B cell (primary cell): ENCODE measurements around the gene CFAP68. TPM values are rescaled to one million over a fixed set of nuclear protein-coding genes. Genes with fewer than 3 reads are reported as not detected.

Experiments
- ATAC-seq: fragments of 200-7000 bp; cut with Tn5 transposase; one replicate; pipeline ENCODE4 v1.10.0; 2021; ENCODE audit warnings: low read depth, mild to moderate bottlenecking, moderate number of reproducible peaks, moderate library complexity
- CTCF ChIA-PET: fragments of 350-600 bp; sonication (Branson Sonifier 250); formaldehyde crosslinking; loops from one replicate; lab custom pipeline; 2021; ENCODE audit warnings: antibody characterized with exemption, inconsistent platforms; lab: Charles Lee
- POLR2A ChIA-PET: fragments of 350-600 bp; sonication (Branson Sonifier 250); formaldehyde crosslinking; loops from one replicate; lab custom pipeline; 2021; ENCODE audit warnings: antibody characterized with exemption; lab: Charles Lee
- DNase-seq: peaks from one replicate; pipeline ENCODE4 v3.0.0; 2013
- H2AFZ ChIP-seq: 2 replicates; pipeline ENCODE4 v1.6.1; 2012; ENCODE audit warnings: mild to moderate bottlenecking, low read depth, low read length; ENCODE audit not compliant: insufficient read depth, poor library complexity, severe bottlenecking
- H3K27ac ChIP-seq, 2 donors: 1 replicate in 1 of 2; 2 replicates in 1 of 2; pipeline ENCODE4 v1.5.1; 2012 to 2013; ENCODE audit warnings: low read length in 2 of 2, mild to moderate bottlenecking in 2 of 2, moderate library complexity in 1 of 2
- H3K27me3 ChIP-seq, 4 experiments: fragments of 200-600 bp in 1 of 4; sonication (generic) in 1 of 4; replicated peaks in 1 of 4; 1 replicate in 2 of 4; 2 replicates in 2 of 4; pipeline versions ENCODE4 v1.6.1 to v1.7.0; 2013 to 2016; ENCODE audit warnings: low read length in 3 of 4, mild to moderate bottlenecking in 2 of 4, mixed read lengths in 1 of 4, moderate library complexity in 1 of 4; ENCODE audit not compliant: insufficient read depth in 4 of 4, control insufficient read depth in 3 of 4; ENCODE audit errors: control extremely low read depth in 1 of 4
- H3K36me3 ChIP-seq, 2 experiments: replicated peaks in 1 of 2; 1 replicate in 1 of 2; 2 replicates in 1 of 2; pipeline versions ENCODE4 v1.6.1 to v1.7.1; 2013; ENCODE audit warnings: low read length in 1 of 2; ENCODE audit not compliant: insufficient read depth in 2 of 2, control insufficient read depth in 1 of 2; ENCODE audit errors: control extremely low read depth in 1 of 2, extremely low read depth in 1 of 2
- H3K4me1 ChIP-seq, 2 donors: fragments of 200-600 bp in 1 of 2; sonication (generic) in 1 of 2; 1 replicate in 1 of 2; 2 replicates in 1 of 2; pipeline versions ENCODE4 v1.5.1 to v1.6.1; 2013 to 2017; ENCODE audit warnings: low read length in 2 of 2; ENCODE audit not compliant: control insufficient read depth in 2 of 2, insufficient read depth in 2 of 2
- H3K4me2 ChIP-seq: replicated peaks from 2 replicates; pipeline ENCODE3; 2012; ENCODE audit warnings: mild to moderate bottlenecking, low read depth, low read length; ENCODE audit not compliant: poor library complexity, severe bottlenecking
- H3K4me3 ChIP-seq, 5 experiments: fragments of 200-600 bp in 1 of 5; sonication (generic) in 1 of 5; 1 replicate in 3 of 5; 2 replicates in 2 of 5; pipeline versions ENCODE4 v1.5.1 to v1.7.0; 2011 to 2016; ENCODE audit warnings: low read length in 4 of 5, mild to moderate bottlenecking in 4 of 5, low read depth in 2 of 5, control low read depth in 1 of 5, moderate library complexity in 1 of 5; ENCODE audit not compliant: insufficient read depth in 1 of 5; ENCODE audit errors: control extremely low read depth in 1 of 5, extremely low read depth in 1 of 5
- H3K79me2 ChIP-seq: fragments of 200-600 bp; sonication (generic); one replicate; pipeline ENCODE4 v1.6.0; 2016; ENCODE audit warnings: low read length; ENCODE audit not compliant: control insufficient read depth, insufficient read depth
- H3K9ac ChIP-seq: fragments of 200-600 bp; sonication (generic); 2 replicates; pipeline ENCODE4 v1.6.1; 2017; ENCODE audit warnings: mild to moderate bottlenecking, low read length, moderate library complexity
- H3K9me3 ChIP-seq, 3 donors: one replicate each; pipeline versions ENCODE4 v1.6.1 to v1.7.1; 2013; ENCODE audit warnings: low read length in 2 of 3; ENCODE audit not compliant: control insufficient read depth in 2 of 3, insufficient read depth in 1 of 3; ENCODE audit errors: control extremely low read depth in 1 of 3
- H4K20me1 ChIP-seq: 2 replicates; pipeline ENCODE4 v1.6.0; 2012; ENCODE audit warnings: mild to moderate bottlenecking, low read length; ENCODE audit not compliant: insufficient read depth, control insufficient read depth, poor library complexity, severe bottlenecking
- H3K27ac Mint-ChIP-seq: one replicate; pipeline ENCODE4 v1.8.0; 2021; ENCODE audit warnings: mixed read lengths
- H3K27me3 Mint-ChIP-seq: one replicate; pipeline ENCODE4 v1.8.0; 2021; ENCODE audit warnings: mixed read lengths
- H3K4me1 Mint-ChIP-seq: one replicate; pipeline ENCODE4 v1.8.0; 2021; ENCODE audit warnings: mixed read lengths
- H3K4me3 Mint-ChIP-seq: one replicate; pipeline ENCODE4 v1.8.0; 2021; ENCODE audit warnings: mixed read lengths
- H3K9me3 Mint-ChIP-seq: one replicate; pipeline ENCODE4 v1.8.0; 2022; ENCODE audit warnings: mixed read lengths; ENCODE audit not compliant: insufficient read depth
- EZH2 ChIP-seq: IDR thresholded peaks from 2 replicates; pipeline ENCODE4 v1.6.1; 2012; ENCODE audit warnings: borderline replicate concordance, low read depth, mild to moderate bottlenecking, moderate library complexity, low read length; ENCODE audit not compliant: insufficient read depth, poor library complexity, severe bottlenecking
- WGBS: methylation state at CpG from one replicate; pipeline ENCODE4 v1.1.5; 2013; ENCODE audit warnings: missing lambda C conversion rate; ENCODE audit not compliant: insufficient coverage; 5-methylcytosine and 5-hydroxymethylcytosine counted together
- intact Hi-C: fragments of 100-400 bp; cut with micrococcal nuclease; formaldehyde crosslinking; loops from one replicate; pipeline ENCODE4 v1.10.0; 2022
- polyA minus RNA-seq: library from RNA; depleted of rRNA, polyadenylated mRNA; stranded (reverse); fragments of >200 nt; gene quantifications from 2 replicates; pipeline ENCODE4 v1.2.3, GENCODE V29; 2012
- polyA plus RNA-seq: library from polyadenylated mRNA; depleted of rRNA; stranded (reverse); fragments of >200 nt; gene quantifications from 2 replicates; pipeline ENCODE4 v1.2.3, GENCODE V29; 2012
- total RNA-seq, 2 donors: library from RNA; stranded (reverse); fragments of 120-200 nt in 1 of 2; gene quantifications; 1 replicate in 1 of 2; 2 replicates in 1 of 2; pipeline versions ENCODE4 v1.2.3 to v1.2.4, GENCODE V29; 2013 to 2022
- TF ChIP-seq, protein P1 (sequence below): fragments of 200-600 bp; IDR thresholded peaks from one replicate; pipeline ENCODE4 v1.8.0; 2022; ENCODE audit warnings: antibody characterized with exemption, mild to moderate bottlenecking

Gene CFAP68, protein sequence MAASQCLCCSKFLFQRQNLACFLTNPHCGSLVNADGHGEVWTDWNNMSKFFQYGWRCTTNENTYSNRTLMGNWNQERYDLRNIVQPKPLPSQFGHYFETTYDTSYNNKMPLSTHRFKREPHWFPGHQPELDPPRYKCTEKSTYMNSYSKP
- total RNA-seq, result 7.8 and 8.2 TPM in 2 replicates
- 17.3 TPM for total RNA-seq (2013)
- 6.8 and 13.3 TPM in 2 replicates for polyA plus RNA-seq
- polyA minus RNA-seq, result 8.3 and 16.4 TPM in 2 replicates

DNA sequence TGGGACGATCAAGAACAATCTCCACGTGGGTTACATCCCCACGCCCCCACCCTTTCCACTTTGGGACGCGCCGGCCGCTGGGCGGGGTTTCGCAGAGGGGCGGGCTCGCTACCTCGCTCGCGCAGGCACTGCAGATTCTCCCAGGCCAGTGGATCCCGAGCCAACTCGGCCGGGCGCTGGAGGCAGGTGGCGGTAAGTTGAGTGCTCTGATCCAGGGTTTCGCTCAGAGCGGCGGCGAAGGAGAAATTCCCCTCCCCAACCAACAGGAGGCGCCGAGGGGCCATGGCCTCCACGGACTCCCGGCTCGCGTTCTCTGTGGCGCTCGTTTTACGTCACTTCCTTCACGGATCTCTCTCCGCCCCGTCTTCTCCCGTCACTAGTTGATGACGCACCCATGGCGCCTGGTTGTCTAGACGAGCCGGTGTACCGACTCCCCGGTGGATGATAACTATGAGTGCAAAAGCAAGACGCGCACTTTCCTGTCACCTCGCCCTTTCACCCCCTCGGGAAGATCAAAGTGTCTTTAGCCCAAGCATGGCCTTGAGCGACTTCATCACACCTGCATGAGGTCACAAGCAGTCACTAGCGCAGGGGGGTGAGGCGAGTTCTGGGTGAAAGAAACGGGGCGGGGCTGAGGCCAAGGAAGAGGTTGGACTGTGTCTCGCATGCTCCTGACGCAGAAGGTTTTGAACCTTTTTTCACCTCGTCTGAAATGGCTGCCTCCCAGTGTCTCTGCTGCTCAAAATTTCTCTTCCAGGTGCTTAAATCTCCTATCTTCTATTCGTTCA lies at the start of gene CFAP68, which contains the start of gene FDXACB1:
Gene CFAP68 (plus strand): TSS at position 693 of the 788 bp plus-strand sequence. CDS start 20 bp downstream, at position 713.
Gene FDXACB1 (minus strand): TSS at position 317 of the 788 bp plus-strand sequence. CDS start 33 bp downstream, at position 284.
- no peaks in the 10 kb centered on the region for H3K27me3 Mint-ChIP-seq
- peak within 1 kb of the TSS; percentile 82 for H2AFZ ChIP-seq
- H3K4me3 Mint-ChIP-seq, result peak within 1 kb of the TSS; percentile 94
- intact Hi-C loops, result loop anchor here (1.0 to 5.0 kb wide), 11 partner anchors 8 to 1433 kb away; partner anchors contain the start of genes ALG9, DLAT, NKAPD1 and PIH1D2
- peaks cover 16% of the 10 kb centered on the region for H3K4me1 Mint-ChIP-seq
- WGBS, result 1% methylated on average over 48 of the region's 55 CpGs
- peak within 1 kb of the TSS; percentile 58 to 93 (median 75) for H3K4me3 ChIP-seq
- peaks cover 4% of the 10 kb centered on the region for H3K9me3 Mint-ChIP-seq
- no peaks in the 10 kb centered on the region for H3K27me3 ChIP-seq
- CTCF ChIA-PET, result interaction anchor here (1.0 to 1.6 kb wide), 3 partner anchors 52 to 275 kb away, joined by 3 to 6 read pairs (median 3); no protein-coding TSS in a partner anchor
- peak within 1 kb of the TSS; percentile 81 for H3K4me2 ChIP-seq
- H3K4me1 ChIP-seq, result peaks cover 12 to 14% of the 10 kb centered on the region in 2 donors
- no peak for TF ChIP-seq EZH2
- TF ChIP-seq, protein P1, sequence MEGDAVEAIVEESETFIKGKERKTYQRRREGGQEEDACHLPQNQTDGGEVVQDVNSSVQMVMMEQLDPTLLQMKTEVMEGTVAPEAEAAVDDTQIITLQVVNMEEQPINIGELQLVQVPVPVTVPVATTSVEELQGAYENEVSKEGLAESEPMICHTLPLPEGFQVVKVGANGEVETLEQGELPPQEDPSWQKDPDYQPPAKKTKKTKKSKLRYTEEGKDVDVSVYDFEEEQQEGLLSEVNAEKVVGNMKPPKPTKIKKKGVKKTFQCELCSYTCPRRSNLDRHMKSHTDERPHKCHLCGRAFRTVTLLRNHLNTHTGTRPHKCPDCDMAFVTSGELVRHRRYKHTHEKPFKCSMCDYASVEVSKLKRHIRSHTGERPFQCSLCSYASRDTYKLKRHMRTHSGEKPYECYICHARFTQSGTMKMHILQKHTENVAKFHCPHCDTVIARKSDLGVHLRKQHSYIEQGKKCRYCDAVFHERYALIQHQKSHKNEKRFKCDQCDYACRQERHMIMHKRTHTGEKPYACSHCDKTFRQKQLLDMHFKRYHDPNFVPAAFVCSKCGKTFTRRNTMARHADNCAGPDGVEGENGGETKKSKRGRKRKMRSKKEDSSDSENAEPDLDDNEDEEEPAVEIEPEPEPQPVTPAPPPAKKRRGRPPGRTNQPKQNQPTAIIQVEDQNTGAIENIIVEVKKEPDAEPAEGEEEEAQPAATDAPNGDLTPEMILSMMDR, result peak; percentile 99
- DNase-seq (peak; percentile 99), ATAC-seq (peak; percentile 90)
- no peaks in the 10 kb centered on the region for H4K20me1 ChIP-seq
- H3K9me3 ChIP-seq, result no peaks in the 10 kb centered on the region
- POLR2A ChIA-PET, result interaction anchor here (0.6 to 1.5 kb wide), 2 partner anchors 9 to 48 kb away, joined by 4 to 10 read pairs; no protein-coding TSS in a partner anchor
- H3K79me2 ChIP-seq, result no peaks in the 10 kb centered on the region
- peaks cover 2 to 4% of the 10 kb centered on the region in 2 experiments for H3K36me3 ChIP-seq
- peak within 1 kb of the TSS; percentile 88 to 97 for H3K27ac ChIP-seq
- H3K27ac Mint-ChIP-seq, result peak within 1 kb of the TSS; percentile 98
- H3K9ac ChIP-seq, result peak within 1 kb of the TSS; percentile 80
